Measurements from ENCODE around the gene LYRM4. TPM values are rescaled to one million over a fixed set of nuclear protein-coding genes. Genes with fewer than 3 reads are reported as not detected.

The LYRM4 gene
- total RNA-seq, 1 experiment from 2014 or later = 36.1 TPM

GRCh38 chr6:5100806-5101205, 159.9 kb downstream of the LYRM4 start:
- H3K9me3 Mint-ChIP-seq (ENCODE audit: unreplicated experiment) = no peaks in the 10 kb centered on the region
- no peak for DNase-seq (ENCODE audit: unreplicated experiment)
- no peak overlapping the region for H3K4me3 Mint-ChIP-seq (ENCODE audit: unreplicated experiment)
- H3K27ac Mint-ChIP-seq (ENCODE audit: low read depth, unreplicated experiment) = no peak overlapping the region
- no peaks in the 10 kb centered on the region for H3K27me3 Mint-ChIP-seq (ENCODE audit: insufficient read depth, unreplicated experiment)
- peaks cover 5% of the 10 kb centered on the region for H3K4me1 Mint-ChIP-seq (ENCODE audit: insufficient read depth, unreplicated experiment)
- intact Hi-C loops (cut with micrococcal nuclease) = no loop called here
- no peak for TF ChIP-seq CTCF (IDR thresholded peaks at IDR 0.05; ENCODE audit: unreplicated experiment)
- no TSS peak for BruUV-seq (replicated peaks)
- H3K36me3 Mint-ChIP-seq (ENCODE audit: insufficient read depth, unreplicated experiment) = no peaks in the 10 kb centered on the region
- POLR2A ChIA-PET = no interaction called here
- CTCF ChIA-PET = no interaction called here

GRCh38 chr6:5099537-5099936, 161.2 kb downstream of the LYRM4 start:
- TF ChIP-seq CTCF (IDR thresholded peaks at IDR 0.05; ENCODE audit: unreplicated experiment) = no peak
- Mint-ChIP-seq H3K27ac (ENCODE audit: low read depth, unreplicated experiment) (no peak overlapping the region), H3K36me3 (ENCODE audit: insufficient read depth, unreplicated experiment) (no peaks in the 10 kb centered on the region), H3K4me1 (ENCODE audit: insufficient read depth, unreplicated experiment) (peaks cover 10% of the 10 kb centered on the region), H3K9me3 (ENCODE audit: unreplicated experiment) (no peaks in the 10 kb centered on the region), H3K27me3 (ENCODE audit: insufficient read depth, unreplicated experiment) (no peaks in the 10 kb centered on the region), H3K4me3 (ENCODE audit: unreplicated experiment) (no peak overlapping the region)
- peak; percentile 56 for DNase-seq (ENCODE audit: unreplicated experiment)
- no TSS peak for BruUV-seq (replicated peaks)
- ChIA-PET CTCF (interaction anchor here (1.0 kb wide), 1 partner anchor 15 kb away, joined by 3 read pairs; no protein-coding TSS in a partner anchor), POLR2A (no interaction called here)
- intact Hi-C loops (cut with micrococcal nuclease) = no loop called here

GRCh38 chr6:5098501-5099270, 162.1 kb downstream of the LYRM4 start:
- H3K27ac Mint-ChIP-seq (ENCODE audit: low read depth, unreplicated experiment) = no peak overlapping the region
- CTCF ChIA-PET = no interaction called here
- intact Hi-C loops (cut with micrococcal nuclease) = no loop called here
- H3K4me1 Mint-ChIP-seq (ENCODE audit: insufficient read depth, unreplicated experiment) = peaks cover 14% of the 10 kb centered on the region
- TF ChIP-seq CTCF (IDR thresholded peaks at IDR 0.05; ENCODE audit: unreplicated experiment) = no peak
- no peaks in the 10 kb centered on the region for H3K27me3 Mint-ChIP-seq (ENCODE audit: insufficient read depth, unreplicated experiment)
- H3K4me3 Mint-ChIP-seq (ENCODE audit: unreplicated experiment) = no peak overlapping the region
- no peak for DNase-seq (ENCODE audit: unreplicated experiment)
- H3K36me3 Mint-ChIP-seq (ENCODE audit: insufficient read depth, unreplicated experiment) = no peaks in the 10 kb centered on the region
- BruUV-seq (replicated peaks) = no TSS peak
- H3K9me3 Mint-ChIP-seq (ENCODE audit: unreplicated experiment) = no peaks in the 10 kb centered on the region
- POLR2A ChIA-PET = no interaction called here

- intact Hi-C loops (cut with micrococcal nuclease) = no loop called here
- Mint-ChIP-seq H3K36me3 (ENCODE audit: insufficient read depth, unreplicated experiment) (no peaks in the 10 kb centered on the region), H3K4me1 (ENCODE audit: insufficient read depth, unreplicated experiment) (peaks cover 14% of the 10 kb centered on the region), H3K4me3 (ENCODE audit: unreplicated experiment) (no peak overlapping the region), H3K27me3 (ENCODE audit: insufficient read depth, unreplicated experiment) (peaks cover 6% of the 10 kb centered on the region), H3K9me3 (ENCODE audit: unreplicated experiment) (no peaks in the 10 kb centered on the region), H3K27ac (ENCODE audit: low read depth, unreplicated experiment) (no peak overlapping the region)
- ChIA-PET POLR2A (no interaction called here), CTCF (no interaction called here)
- BruUV-seq (replicated peaks) = no TSS peak
- TF ChIP-seq CTCF (IDR thresholded peaks at IDR 0.05; ENCODE audit: unreplicated experiment) = no peak
- DNase-seq (ENCODE audit: unreplicated experiment) = no peak
Measured at GRCh38 chr6:5096482-5096881, 164.3 kb downstream of the LYRM4 start.
